ENCODE data around the gene AGAP2. TPM values are rescaled to one million over a fixed set of nuclear protein-coding genes. Genes with fewer than 3 reads are reported as not detected.

AGAP2 gene
- total and polyA plus RNA-seq, 2 of the 13 experiments (the other 11 are each of a cell fraction or from before 2014, with no cell fraction given): 0.38 to 0.45 TPM

GRCh38 chr12:57782608-57783465 is 44.3 kb upstream of the AGAP2 start, which contains the start of gene TSFM (continued):
- TF ChIP-seq SRY (CRISPR knock-in tag; IDR thresholded peaks at IDR 0.05) (0 out of 2 replicates have a peak, but pooled peaks have one; percentile 30), CENPT (CRISPR knock-in tag; IDR thresholded peaks at IDR 0.05; ENCODE audit: low read depth) (no peak), ZBTB42 (CRISPR knock-in tag; IDR thresholded peaks at IDR 0.05) (no peak), BHLHE40 (IDR thresholded peaks at IDR 0.05; ENCODE audit: low read length) (peak; percentile 49; the same call in 1 of the 2 replicates), FOXO4 (CRISPR knock-in tag; conservative IDR thresholded peaks at IDR 0.05) (no peak), ZNF329 (CRISPR knock-in tag; IDR thresholded peaks at IDR 0.05; ENCODE audit: low read depth) (no peak; the same call in 1 of the 2 replicates), NR3C1 (CRISPR knock-in tag; IDR thresholded peaks at IDR 0.05) (no peak), MYNN (CRISPR knock-in tag; IDR thresholded peaks at IDR 0.05; ENCODE audit: low read depth) (no peak), FOXC1 (CRISPR knock-in tag; IDR thresholded peaks at IDR 0.05; ENCODE audit: borderline replicate concordance) (peak; percentile 85; the same call in 1 of the 2 replicates), KMT2B (CRISPR knock-in tag; IDR thresholded peaks at IDR 0.05) (peak; percentile 96), ZNF17 (CRISPR knock-in tag; IDR thresholded peaks at IDR 0.05) (no peak), DNMT3B (CRISPR knock-in tag; conservative IDR thresholded peaks at IDR 0.05) (no peak)
